SK-N-SH treated with all-trans-retinoic acid at 6 μM for 48 hours (cell line): Measurements from ENCODE around the gene SEC22C.

Experiments used
- ATAC-seq: fragments of 200-7000 bp; cut with Tn5 transposase; 3 replicates; pipeline ENCODE4 v1.9.1; 2020; ENCODE audit warnings: mild to moderate bottlenecking, moderate library complexity
- ARNTL ChIP-seq: fragments of 450-650 bp; formaldehyde crosslinking; IDR thresholded peaks from 2 replicates; pipeline ENCODE4 v1.5.0; 2020; ENCODE audit warnings: low read depth, mild to moderate bottlenecking, moderate library complexity, borderline replicate concordance
- BACH2 ChIP-seq: fragments of 250-450 bp; sonication (Bioruptor Pico); IDR thresholded peaks from 2 replicates; pipeline ENCODE4 v1.9.0; 2021; ENCODE audit warnings: mild to moderate bottlenecking, borderline replicate concordance
- CSDC2 ChIP-seq: fragments of 250-450 bp; sonication (Bioruptor Pico); IDR thresholded peaks from 2 replicates; pipeline ENCODE4 v1.5.0; 2020; ENCODE audit warnings: mild to moderate bottlenecking, moderate library complexity
- ESRRG ChIP-seq: fragments of 250-450 bp; sonication (Bioruptor Pico); IDR thresholded peaks from 2 replicates; pipeline ENCODE4 v1.6.1; 2021; ENCODE audit warnings: mild to moderate bottlenecking
- GLIS3 ChIP-seq: fragments of 250-450 bp; sonication (Bioruptor Pico); IDR thresholded peaks from 2 replicates; pipeline ENCODE4 v1.5.0; 2020; ENCODE audit warnings: mild to moderate bottlenecking, moderate library complexity
- ISL1 ChIP-seq: fragments of 250-450 bp; sonication (Bioruptor Pico); IDR thresholded peaks from 2 replicates; pipeline ENCODE4 v2.1.2; 2022; ENCODE audit warnings: mild to moderate bottlenecking, moderate library complexity
- OSR1 ChIP-seq: fragments of 250-450 bp; sonication (Bioruptor Pico); IDR thresholded peaks from 2 replicates; pipeline ENCODE4 v1.8.0; 2022; ENCODE audit warnings: moderate library complexity, mild to moderate bottlenecking, inconsistent platforms
- PATZ1 ChIP-seq: fragments of 250-450 bp; sonication (Bioruptor Pico); IDR thresholded peaks from 2 replicates; pipeline ENCODE4 v1.8.0; 2020; ENCODE audit warnings: mild to moderate bottlenecking, moderate library complexity, borderline replicate concordance
- POU6F1 ChIP-seq: fragments of 250-450 bp; sonication (Bioruptor Pico); IDR thresholded peaks from 2 replicates; pipeline ENCODE4 v1.8.0; 2021; ENCODE audit warnings: low read depth, mild to moderate bottlenecking, moderate library complexity, borderline replicate concordance
- PPARA ChIP-seq: fragments of 250-450 bp; sonication (Bioruptor Pico); IDR thresholded peaks from 2 replicates; pipeline ENCODE4 v1.5.0; 2020; ENCODE audit warnings: mild to moderate bottlenecking, borderline replicate concordance
- RARB ChIP-seq: fragments of 250-450 bp; sonication (Bioruptor Pico); IDR thresholded peaks from 2 replicates; pipeline ENCODE4 v1.8.0; 2021; ENCODE audit warnings: mild to moderate bottlenecking, moderate library complexity
- SNAI2 ChIP-seq: fragments of 250-450 bp; sonication (Bioruptor Pico); IDR thresholded peaks from 2 replicates; pipeline ENCODE4 v1.5.0; 2020; ENCODE audit warnings: mild to moderate bottlenecking, moderate library complexity
- TOX ChIP-seq: fragments of 250-450 bp; sonication (Bioruptor Pico); IDR thresholded peaks from 2 replicates; pipeline ENCODE4 v1.8.0; 2021; ENCODE audit warnings: mild to moderate bottlenecking, moderate library complexity, borderline replicate concordance
- TSHZ2 ChIP-seq: fragments of 250-450 bp; sonication (Bioruptor Pico); IDR thresholded peaks from 2 replicates; pipeline ENCODE4 v1.5.0; 2020; ENCODE audit warnings: mild to moderate bottlenecking, moderate library complexity
- ZC3H10 ChIP-seq: fragments of 250-450 bp; sonication (Bioruptor Pico); IDR thresholded peaks from 2 replicates; pipeline ENCODE4 v1.5.1; 2021; ENCODE audit warnings: mild to moderate bottlenecking, moderate library complexity
- ZFP3 ChIP-seq: fragments of 250-450 bp; sonication (Bioruptor Pico); IDR thresholded peaks from 2 replicates; pipeline ENCODE4 v1.5.0; 2020; ENCODE audit warnings: mild to moderate bottlenecking, moderate library complexity
- ZFP30 ChIP-seq: fragments of 450-650 bp; formaldehyde crosslinking; IDR thresholded peaks from 2 replicates; pipeline ENCODE4 v1.5.0; 2022; ENCODE audit warnings: mild to moderate bottlenecking, moderate library complexity
- ZNF565 ChIP-seq: fragments of 450-650 bp; formaldehyde crosslinking; conservative IDR thresholded peaks from 2 replicates; pipeline ENCODE4 v1.5.0; 2020; ENCODE audit warnings: low read depth, mild to moderate bottlenecking, moderate library complexity
- ZNF70 ChIP-seq: fragments of 450-650 bp; formaldehyde crosslinking; IDR thresholded peaks from 2 replicates; pipeline ENCODE4 v1.5.0; 2020; ENCODE audit warnings: mild to moderate bottlenecking, moderate library complexity
- ZNF8 ChIP-seq: fragments of 450-650 bp; formaldehyde crosslinking; IDR thresholded peaks from 2 replicates; pipeline ENCODE4 v1.5.0; 2020; ENCODE audit warnings: mild to moderate bottlenecking, moderate library complexity

Gene SEC22C

GRCh38 chr3:42520906-42521305 is 60.9 kb downstream of the SEC22C start:
- no peak for TF ChIP-seq PPARA (CRISPR knock-in tag)
- TF ChIP-seq GLIS3 (CRISPR knock-in tag), result no peak
- no peak for TF ChIP-seq ISL1 (CRISPR knock-in tag)
- no peak for TF ChIP-seq ZFP30 (CRISPR knock-in tag)
- TF ChIP-seq SNAI2 (CRISPR knock-in tag), result no peak
- no peak for TF ChIP-seq ESRRG (CRISPR knock-in tag)
- ATAC-seq, result no peak

GRCh38 chr3:42520336-42520735 is 61.4 kb downstream of the SEC22C start:
- ATAC-seq, result no peak
- TF ChIP-seq ARNTL (no peak), GLIS3 (CRISPR knock-in tag) (no peak), ZNF8 (CRISPR knock-in tag) (no peak), TOX (CRISPR knock-in tag) (no peak), ZFP3 (CRISPR knock-in tag) (no peak), PATZ1 (CRISPR knock-in tag) (no peak), BACH2 (CRISPR knock-in tag) (no peak), ZNF565 (CRISPR knock-in tag) (no peak), POU6F1 (CRISPR knock-in tag) (no peak), CSDC2 (CRISPR knock-in tag) (no peak), ZNF70 (CRISPR knock-in tag) (no peak), OSR1 (no peak), TSHZ2 (no peak), ZC3H10 (CRISPR knock-in tag) (no peak), SNAI2 (CRISPR knock-in tag) (no peak), ESRRG (CRISPR knock-in tag) (no peak), RARB (CRISPR knock-in tag) (no peak), ZFP30 (CRISPR knock-in tag) (no peak), PPARA (CRISPR knock-in tag) (no peak)

GRCh38 chr3:42519568-42519962 is 62.2 kb downstream of the SEC22C start:
- no peak for ATAC-seq

More at GRCh38 chr3:42519568-42519962, 62.2 kb downstream of the SEC22C start:
- TF ChIP-seq PATZ1 (CRISPR knock-in tag) (no peak), ARNTL (no peak), ZNF565 (CRISPR knock-in tag) (no peak)
